Stimulated activated CD4-positive, alpha-beta T cell treated with anti-CD3 and anti-CD28 coated beads, Interleukin-1b, Interleukin-23, amount 100 ng/mL, for 1 hour (primary cell): Measurements from ENCODE around the gene OTOA.
"Not testable (repeated sequence)": the region's sequence is repeated elsewhere in the genome, so short reads cannot be mapped to it uniquely, and the experiment has no call there.

Experiments
- DNase-seq, 2 donors: peaks; one replicate each; pipeline ENCODE4 v3.0.0-alpha.2; 2020; ENCODE audit warnings: low read depth in 2 of 2

The OTOA gene

DNA sequence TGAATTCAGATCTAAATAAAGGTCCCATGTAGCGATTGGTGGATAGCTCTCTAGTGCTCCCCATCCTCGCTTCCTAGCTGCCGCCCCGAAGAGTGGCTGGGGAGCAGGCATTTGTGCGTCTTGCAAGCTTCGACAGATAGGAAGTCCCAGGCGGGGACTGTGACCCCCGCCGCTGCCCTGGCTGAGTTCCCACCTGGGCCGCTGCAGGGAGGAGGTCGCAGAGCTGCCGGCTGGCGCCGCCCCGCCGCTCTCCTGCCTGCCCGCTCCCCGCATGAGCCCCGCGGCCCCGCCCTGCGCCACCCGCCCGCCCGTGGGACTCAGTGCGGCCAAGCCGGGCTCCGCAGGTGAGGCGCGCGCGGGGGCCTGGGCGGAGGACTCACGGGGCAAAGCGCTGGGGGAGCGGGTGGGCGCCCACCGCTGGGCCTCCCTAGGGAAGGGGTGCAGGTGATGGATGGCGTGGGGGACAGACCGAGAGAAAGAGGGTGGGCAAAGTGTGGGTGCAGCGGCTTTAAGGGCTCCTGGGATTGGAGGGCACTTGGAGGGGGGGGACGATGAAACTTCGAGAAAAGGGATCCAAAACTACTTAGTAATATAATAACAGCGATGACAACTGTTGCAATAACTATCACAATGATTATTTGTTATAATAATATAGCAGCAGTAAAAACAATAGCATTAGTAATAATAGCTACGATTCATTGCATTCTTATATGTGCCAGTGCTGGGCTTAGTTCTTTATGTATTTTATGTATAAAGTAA is at the start of gene OTOA:
Gene OTOA (plus strand): TSS at position 80 of the 759 bp plus-strand sequence. CDS start 14,547 bp downstream, outside the sequence.
- no peak for DNase-seq

DNA sequence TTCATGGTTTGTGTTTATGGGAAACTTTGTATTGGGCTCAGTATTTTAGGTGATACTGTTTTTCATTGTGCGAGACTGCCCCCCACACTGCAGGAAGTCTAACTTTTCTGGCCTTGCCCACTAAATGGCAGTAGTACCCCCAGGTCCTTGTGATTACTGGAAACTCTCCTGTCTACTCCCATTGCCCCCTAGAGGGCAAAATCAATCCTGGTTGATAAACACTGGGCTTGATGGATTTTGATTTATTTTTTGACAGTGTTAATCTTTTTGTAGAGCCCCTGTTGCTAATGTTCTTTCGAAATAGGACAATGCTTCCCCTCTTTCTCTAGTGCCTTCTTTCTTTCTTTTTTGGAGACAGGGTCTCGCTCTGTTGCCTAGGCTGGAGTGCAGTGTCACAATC is 48.9 kb upstream of the OTOA start:
- no peak for DNase-seq

DNA sequence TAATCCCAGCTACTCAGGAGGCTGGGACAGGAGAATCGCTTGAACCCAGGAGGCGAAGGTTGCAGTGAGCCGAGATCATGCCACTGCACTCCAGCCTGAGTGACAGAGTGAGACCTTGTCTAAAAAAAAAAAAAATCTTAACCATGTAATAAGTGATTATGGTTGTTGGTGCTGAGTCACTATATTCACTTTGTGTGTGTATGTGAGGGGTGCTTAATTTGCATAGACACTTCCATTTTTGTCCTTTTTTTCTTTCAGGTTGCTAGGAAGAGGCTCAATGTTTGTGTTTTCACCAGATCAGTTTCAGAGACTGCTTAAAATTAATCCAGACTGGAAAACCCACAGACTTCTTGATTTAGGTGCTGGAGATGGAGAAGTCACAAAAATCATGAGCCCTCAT is 46.2 kb upstream of the OTOA start:
- no peak for DNase-seq

DNA sequence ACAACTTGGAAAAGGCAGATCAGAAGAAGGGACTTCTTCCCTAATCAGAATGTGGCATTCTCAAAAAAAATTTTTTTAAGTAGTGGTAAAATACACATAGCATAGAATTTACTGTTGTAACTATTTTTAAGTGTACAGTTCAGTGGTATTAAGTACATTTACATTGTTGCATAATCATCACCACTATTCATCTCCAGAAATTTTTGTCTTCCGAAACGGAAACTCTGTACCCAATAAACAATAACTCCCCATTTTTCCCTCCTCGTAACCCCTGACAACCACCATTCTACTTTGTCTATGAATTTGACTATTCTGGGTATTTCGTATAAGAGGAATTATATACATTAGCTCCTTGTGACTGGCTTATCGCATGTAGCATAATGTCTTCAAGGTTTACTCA is 45.5 kb upstream of the OTOA start:
- DNase-seq, result no peak

DNA sequence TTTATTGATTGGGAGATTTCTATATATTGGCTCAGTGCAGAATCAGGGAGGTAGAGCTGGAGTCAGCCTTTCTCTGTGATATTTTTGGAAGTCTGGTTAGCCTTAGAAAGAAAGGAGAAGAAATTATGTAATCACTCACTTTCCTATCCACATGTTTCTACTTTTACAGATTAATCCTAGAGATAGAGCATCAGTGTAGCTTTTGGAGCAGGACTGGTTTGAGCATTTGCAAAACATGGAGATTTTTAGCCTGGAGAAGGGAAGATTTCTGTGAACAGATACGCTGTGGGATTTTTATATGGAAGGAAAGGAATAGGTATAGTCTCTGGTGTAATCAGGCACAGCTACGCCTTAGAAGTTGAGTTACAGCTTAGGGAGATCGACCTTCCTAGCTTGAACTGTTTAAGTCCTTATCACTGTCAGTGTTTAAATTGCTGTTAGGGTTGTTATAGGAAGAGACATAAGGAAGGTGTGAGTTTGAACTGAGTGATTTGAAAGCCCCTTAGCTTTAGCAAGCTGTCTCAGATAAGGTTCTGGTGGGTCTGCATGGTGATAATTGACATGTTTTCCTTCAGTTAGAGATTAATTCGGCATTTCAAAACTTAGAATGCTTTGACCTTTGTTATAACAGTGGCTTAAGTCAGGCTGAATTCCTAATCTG is 43.9 kb upstream of the OTOA start:
- no peak for DNase-seq

DNA sequence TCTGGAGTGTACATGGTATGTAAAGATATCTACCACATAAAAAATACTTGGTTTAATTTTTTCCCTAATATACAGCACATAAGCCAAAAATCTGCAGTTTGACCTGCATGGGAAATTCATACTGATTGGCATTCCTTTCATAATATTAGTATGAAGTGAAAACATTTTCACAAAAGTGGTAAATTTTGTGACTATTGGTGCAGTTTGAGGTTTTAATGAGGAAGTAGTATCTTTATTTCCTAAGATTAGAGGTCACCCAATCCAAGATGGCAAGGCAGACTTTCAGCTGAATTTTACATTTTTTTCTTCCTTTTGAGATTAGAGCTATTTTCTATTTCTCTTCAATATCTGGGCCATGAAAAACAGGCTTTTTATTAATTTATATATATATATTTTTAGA is 43.2 kb upstream of the OTOA start:
- DNase-seq, result no peak

DNA sequence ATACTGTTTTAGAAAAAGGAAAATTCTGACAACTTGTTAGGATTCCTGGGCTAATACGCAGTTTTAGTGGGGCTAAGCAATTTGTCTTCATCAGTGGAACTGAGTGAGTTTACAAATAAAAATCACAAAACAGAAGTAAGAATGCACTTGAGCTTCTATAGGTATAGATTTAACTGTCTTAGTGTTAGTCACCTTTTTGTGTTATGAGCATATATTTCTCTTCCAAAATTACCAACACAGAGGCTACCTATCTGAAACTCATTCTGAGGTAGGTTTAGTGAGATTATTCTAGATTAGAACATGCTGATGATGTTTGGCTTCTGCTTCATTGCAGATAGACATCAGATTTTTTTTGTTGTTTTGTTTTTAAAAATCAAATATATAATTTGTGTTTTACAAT is 41.2 kb upstream of the OTOA start:
- DNase-seq, result no peak

DNA sequence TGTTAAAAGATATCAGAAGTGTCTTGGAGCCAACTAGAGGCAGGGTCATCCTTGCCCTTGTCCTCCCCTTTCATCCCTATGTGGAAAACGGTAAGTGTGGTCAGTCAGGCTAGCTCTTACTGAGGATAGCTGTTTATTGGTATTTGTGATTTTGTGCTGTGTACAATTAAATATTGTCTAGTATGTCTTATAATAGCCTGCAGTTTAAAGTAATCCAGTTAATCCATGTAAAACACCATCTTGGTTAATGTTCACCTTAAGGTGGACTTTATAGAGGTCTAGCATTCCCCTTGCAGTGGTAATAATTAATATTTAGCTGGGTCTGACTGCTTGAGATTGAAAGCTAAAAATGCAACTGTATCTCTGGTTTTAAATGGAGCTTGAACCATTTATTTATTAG is 38.7 kb upstream of the OTOA start:
- no peak for DNase-seq

DNA sequence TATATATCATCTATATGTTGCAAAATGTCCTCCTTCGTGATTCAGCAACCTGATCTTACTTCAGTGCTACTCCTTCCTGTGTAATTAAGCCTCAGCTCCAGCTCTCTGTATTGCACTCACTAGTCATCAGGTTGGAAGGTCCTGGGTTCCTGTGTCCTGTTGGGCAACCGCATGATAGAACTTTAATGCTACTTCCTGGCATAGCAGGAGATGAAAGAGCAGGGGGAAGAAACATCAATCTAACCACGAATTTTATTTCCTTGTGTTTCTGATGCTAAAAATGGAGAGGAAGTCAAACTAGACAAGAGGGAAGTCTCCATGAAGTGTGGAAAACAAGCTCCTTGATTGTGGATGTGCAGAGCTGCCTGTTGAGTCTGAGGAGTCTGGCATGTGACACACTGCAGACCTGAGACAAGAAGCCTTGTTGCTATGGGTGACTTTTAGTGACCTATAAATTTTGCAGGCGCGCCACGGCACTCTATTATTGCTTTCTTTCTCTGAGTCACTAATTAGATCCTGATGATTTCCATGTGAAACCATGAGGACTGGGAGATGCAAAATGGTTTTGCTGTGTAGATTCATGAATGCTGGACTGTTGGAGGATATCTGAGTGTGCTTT is 37.0 kb upstream of the OTOA start:
- DNase-seq, result no peak

DNA sequence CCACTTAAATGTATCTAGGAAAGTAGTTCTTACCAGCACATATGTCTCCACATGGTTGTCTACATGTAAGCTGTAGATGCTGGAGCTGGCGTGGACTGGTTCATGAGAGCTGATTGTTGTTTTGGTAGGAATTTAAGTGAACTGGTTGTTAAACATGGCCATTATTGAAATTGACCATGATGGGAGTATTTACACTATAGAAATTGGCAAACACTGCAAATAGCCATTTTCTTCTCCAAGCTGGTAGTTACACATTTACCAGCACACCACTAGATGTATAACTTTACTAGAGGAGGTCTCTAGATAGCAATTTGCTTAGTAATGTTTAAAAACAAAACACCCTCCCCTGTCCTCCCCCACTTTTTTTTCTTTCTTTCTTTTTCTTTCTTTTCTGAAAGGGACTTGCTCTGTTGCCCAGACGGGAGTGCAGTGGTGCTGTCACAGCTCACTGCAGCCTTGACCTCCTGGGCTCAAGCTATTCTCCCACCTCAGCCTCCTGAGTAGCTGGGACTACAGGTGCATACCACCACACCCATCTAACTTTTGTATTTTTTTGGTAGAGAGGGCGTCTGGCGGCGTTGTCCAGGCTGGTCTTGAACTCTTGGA is 35.5 kb upstream of the OTOA start:
- no peak for DNase-seq

DNA sequence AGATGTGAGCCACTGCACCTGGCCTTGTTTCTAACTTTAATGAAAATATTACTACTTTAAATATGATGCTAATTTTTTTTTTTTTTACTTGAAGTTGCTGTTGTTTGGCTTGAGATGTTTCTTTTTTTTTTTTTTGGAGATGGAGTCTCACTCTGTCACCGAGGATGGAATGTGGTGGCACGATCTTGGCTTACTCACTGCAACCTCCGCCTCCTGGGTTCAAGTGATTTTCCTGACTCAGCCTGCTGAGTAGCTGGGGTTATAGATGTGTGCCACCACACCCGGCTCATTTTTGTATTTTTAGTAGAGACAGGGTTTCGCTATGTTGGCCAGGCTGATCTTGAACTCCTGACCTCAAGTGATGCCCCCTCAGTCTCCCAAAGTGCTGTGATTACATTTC is 35.0 kb upstream of the OTOA start:
- no peak for DNase-seq

DNA sequence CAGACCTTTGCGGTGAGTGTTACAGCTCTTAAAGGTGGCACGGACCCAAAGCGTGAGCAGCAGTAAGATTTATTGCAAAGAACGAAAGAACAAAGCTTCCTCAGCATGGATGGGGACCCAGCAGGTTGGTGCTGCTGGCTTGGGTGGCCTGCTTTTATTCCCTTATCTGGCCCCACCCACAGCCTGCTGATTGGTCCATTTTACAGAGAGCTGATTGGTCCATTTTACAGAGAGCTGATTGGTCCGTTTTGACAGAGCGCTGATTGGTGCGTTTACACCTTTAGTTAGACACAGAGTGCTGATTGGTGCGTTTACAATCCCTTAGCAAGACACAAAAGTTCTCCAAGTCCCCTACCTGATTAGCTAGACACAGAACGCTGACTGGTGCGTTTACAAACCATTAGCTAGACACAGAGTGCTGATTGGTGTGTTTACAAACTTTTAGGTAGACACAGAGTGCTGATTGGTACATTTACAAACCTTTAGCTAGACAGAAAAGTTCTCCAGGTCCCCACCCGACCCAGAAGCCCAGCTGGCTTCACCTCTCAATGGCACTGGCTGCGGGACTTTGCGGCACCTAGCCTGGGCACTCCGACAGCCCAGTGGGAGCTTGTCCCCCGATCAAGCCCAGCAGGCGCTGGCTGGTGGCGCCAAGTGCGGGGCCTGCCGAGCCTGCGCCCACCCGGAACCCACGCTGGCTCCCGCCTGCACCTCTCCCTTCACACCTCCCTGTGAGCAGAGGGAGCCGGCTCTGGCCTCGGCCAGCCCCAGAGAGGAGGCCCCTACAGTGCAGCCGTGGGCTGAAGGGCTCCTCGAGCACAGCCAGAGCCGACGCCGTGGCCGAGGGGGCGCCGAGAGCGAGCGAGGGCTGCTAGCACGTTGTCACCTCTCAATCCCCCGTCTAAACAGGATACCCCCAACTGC is 33.9 kb upstream of the OTOA start:
- DNase-seq, result not testable (repeated sequence)

DNA sequence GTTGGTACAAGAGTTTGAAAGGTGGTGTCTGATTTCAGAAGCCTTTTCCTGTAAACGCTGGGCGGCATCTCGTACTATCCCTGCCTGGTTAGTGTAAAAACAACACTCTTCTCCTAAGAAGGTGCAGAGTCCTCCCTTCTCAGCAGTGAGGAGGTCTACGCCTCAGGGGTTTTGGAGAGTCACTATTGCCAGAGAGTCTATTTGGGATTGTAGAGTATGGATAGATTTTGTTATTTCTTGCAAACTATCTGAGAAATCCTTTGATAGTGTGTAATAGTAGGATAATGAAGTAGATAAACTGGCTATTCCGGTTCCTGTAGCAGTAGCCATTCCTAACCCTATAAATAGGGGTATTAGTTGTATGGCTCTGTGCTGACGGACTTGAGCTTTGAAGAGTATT is 32.9 kb upstream of the OTOA start:
- DNase-seq, result not testable (repeated sequence)

DNA sequence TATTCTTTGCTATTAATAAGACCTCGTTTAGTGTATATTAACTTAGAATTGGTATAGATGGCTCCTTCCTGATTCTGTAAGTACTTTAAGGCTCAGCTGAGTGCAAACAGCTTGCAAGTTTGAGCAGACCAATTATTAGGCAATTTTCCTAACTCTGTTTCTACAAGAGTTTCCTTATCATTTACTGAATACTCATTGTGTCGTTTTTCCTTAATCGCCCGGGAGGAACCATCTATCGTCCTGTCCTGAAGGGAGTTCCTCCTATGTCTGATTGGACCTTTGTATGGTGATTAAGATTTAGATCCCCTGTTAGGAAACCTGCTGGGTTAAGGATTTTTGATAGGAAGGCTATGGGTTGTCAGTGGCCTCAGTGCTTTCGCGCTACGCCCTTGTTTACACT is 32.4 kb upstream of the OTOA start:
- not testable (repeated sequence) for DNase-seq

DNA sequence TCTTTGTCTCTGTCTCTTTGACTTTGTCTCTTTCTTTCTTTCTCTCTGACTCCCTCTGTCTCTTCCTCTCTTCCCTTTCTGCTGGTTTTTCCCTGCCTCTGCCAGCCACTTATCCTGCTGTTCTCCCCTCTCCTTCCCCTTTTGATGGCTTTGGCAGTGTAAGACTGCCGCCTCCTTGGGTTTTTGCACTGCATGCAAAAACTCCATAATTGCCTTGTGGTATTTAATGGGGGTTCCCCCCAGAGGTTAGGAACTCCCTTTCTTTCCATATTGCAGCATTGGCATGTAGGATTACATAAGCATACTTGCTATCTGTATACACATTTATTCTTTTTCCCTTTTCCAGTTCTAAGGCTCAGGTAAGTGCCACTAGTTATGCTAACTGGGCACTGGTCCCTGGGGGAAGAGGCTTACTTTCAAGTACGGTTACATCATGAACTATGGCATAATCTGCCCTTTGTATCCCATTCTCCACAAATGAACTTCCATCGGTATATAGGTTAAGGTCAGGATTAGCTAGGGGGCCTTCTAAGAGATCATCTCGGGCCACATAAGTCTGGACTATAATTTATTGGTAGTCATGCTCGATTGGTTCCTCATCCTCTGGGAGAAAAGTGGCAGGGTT is 31.7 kb upstream of the OTOA start:
- not testable (repeated sequence) for DNase-seq

DNA sequence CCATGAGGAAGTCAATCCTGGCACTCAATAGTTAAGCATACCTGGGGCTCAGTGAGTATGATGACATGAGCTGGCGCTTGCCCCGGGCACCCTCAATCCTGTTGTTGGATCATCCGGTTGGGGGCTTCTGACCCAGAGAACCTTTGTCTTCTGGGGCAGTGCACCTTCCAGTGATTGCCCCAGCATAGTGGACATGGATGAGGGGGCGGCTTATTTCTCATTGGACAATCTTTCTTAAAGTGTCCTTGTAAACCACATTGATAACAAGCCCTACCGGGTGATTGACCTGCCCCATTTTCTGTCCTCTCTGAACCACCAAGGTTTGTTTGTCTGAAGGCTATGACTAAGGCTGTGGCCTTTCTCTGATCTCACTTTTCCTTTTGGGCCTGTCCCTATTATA is 29.6 kb upstream of the OTOA start:
- no peak for DNase-seq

DNA sequence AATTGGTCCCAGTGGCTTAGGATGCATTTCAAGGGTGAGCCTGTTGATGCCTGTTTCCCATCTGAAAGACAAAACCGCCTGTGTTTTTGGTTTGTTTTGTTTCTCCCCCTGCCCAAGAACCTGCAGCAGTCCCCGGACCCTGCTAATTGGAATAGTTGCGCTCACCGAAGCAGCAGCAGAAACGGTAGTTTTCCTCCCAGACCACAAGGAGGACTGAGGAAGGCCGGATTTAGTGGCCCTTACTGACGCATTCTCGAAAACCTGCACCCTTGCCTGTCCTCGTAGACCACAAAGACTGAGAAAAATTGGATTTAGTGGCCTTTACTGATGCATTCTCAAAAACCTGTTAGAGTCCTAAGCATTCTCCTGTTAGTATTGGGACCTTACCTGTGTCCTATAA is 28.1 kb upstream of the OTOA start:
- DNase-seq, result not testable (repeated sequence)

DNA sequence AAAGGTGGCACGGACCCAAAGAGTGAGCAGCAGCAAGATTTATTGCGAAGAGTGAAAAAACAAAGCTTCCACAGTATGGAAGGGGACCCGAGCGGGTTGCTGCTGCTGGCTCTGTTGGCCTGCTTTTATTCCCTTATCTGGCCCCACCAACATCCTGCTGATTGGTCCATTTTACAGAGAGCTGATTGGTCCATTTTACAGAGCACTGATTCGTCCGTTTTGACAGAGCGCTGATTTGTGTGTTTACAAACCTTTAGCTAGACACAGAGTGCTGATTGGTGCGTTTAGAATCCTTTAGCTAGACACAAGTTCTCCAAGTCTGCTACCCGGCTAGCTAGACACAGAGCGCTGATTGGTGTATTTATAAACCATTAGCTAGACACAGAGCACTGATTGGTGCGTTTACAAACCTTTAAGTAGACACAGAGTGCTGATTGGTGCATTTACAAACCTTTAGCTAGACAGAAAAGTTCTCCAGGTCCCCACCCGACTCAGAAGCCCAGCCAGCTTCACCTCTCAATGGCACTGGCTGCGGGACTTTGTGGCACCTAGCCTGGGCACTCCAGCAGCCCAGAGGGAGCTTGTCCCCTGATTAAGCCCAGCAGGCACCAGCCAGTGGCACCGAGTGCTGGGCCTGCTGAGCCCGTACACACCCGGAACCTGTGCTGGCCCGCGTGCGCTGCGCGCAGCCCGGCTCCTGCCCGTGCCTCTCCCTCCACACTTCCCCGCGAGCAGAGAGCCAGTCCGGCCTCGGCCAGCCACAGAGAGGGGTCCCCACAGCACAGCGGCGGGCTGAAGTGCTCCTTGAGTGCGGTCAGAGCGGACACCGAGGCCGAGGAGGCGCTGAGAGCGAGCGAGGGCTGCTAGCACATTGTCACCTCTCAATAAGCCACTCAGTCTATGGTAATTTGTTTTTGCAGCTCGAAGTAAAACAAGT is 26.5 kb upstream of the OTOA start:
- DNase-seq, result no peak

DNA sequence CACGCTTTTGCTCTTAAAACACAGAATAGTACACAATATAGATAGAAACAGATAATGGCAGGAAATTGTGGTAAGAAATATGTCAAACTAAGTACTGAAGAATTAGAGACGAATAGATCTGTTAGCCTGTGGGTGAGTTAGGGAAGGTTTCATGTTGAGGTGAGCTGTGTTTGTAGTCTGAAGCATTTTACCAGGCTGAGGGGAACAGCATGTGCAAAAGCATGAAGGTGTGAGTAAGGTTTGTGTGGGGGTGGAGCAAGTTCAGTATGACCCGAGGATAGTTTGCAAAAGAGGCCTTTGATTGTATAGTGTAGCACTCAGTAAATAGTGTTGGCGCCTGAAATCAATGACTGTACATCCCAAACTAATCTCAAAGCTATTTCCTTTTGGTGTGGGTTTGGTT is 25.2 kb upstream of the OTOA start:
- DNase-seq, result no peak

DNA sequence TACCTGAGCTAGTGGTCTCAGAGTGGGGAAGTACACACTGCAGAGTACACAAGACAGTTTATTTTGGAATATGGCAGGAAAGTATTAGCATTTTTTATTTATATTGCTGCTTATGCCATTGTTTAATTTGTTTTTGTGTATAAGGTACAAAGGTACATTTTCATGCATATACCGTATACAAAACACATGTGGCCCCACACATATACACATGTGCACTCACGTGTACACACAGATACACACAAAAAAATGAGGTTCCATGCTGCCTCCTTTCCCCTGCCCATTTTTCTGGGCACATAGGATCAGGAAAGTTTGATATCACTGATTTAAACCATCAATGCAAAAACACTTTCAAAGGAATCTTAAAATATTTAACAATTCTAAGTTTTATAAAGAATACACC is 24.3 kb upstream of the OTOA start:
- DNase-seq, result no peak
